Thoracic aorta (tissue), 2 donors: ENCODE data around the gene GPR63. TPM values are rescaled to one million over a fixed set of nuclear protein-coding genes. Genes with fewer than 3 reads are reported as not detected.

Source experiments
- ATAC-seq: fragments of 150-250 bp; one replicate; pipeline ENCODE4 v1.8.0; 2017; ENCODE audit warnings: low read depth; ENCODE audit not compliant: insufficient number of reproducible peaks, low FRiP score
- DNase-seq: peaks from one replicate; pipeline ENCODE4 v3.0.0-alpha.2; 2020; ENCODE audit warnings: low spot score
- H3K27ac ChIP-seq, 2 donors: fragments of 200-600 bp; sonication (generic); 1 replicate in 1 of 2; 2 replicates in 1 of 2; pipeline ENCODE4 v1.5.1; 2016; ENCODE audit warnings: mild to moderate bottlenecking in 2 of 2, moderate library complexity in 2 of 2
- H3K27me3 ChIP-seq: fragments of 200-600 bp; sonication (generic); replicated peaks from 2 replicates; pipeline ENCODE4 v1.6.0; 2016; ENCODE audit warnings: mild to moderate bottlenecking; ENCODE audit not compliant: insufficient read depth
- H3K36me3 ChIP-seq: fragments of 200-600 bp; sonication (generic); one replicate; pipeline ENCODE4 v1.5.1; 2016
- H3K4me1 ChIP-seq, 2 donors: fragments of 200-600 bp; sonication (generic); 1 replicate in 1 of 2; 2 replicates in 1 of 2; pipeline versions ENCODE4 v1.5.1 to v1.6.0; 2016; ENCODE audit warnings: low read depth in 2 of 2, mild to moderate bottlenecking in 1 of 2; ENCODE audit not compliant: control insufficient read depth in 1 of 2
- H3K4me3 ChIP-seq: fragments of 200-600 bp; sonication (generic); 2 replicates; pipeline ENCODE4 v1.5.1; 2016; ENCODE audit warnings: mild to moderate bottlenecking
- H3K9me3 ChIP-seq: fragments of 200-600 bp; sonication (generic); 2 replicates; pipeline ENCODE4 v1.5.1; 2016
- CTCF ChIP-seq: fragments of 200-600 bp; sonication (generic); IDR thresholded peaks from one replicate; pipeline ENCODE4 v1.5.1; 2019; ENCODE audit warnings: antibody characterized with exemption
- total RNA-seq, 2 donors: library from RNA; depleted of rRNA; stranded (reverse); fragments of >200 nt; gene quantifications; one replicate each; pipeline versions ENCODE4 v1.1.0 to v1.2.3, GENCODE V29; 2016

The GPR63 gene
- total RNA-seq, 2 donors from 2014 or later, result 0.99 to 3.4 TPM

GRCh38 chr6:96856856-96857255 is 19.6 kb upstream of the GPR63 start:
- Histone ChIP-seq H3K9me3 (no peaks in the 10 kb centered on the region), H3K27me3 (no peaks in the 10 kb centered on the region), H3K4me1 (no peaks in the 10 kb centered on the region), H3K27ac (no peak overlapping the region), H3K36me3 (no peaks in the 10 kb centered on the region), H3K4me3 (no peak overlapping the region)
- DNase-seq (no peak), ATAC-seq (no peak)
- TF ChIP-seq CTCF, result no peak

- H3K4me3 ChIP-seq, result no peak overlapping the region
- H3K36me3 ChIP-seq, result no peaks in the 10 kb centered on the region
- H3K27ac ChIP-seq, result no peak overlapping the region
- no peaks in the 10 kb centered on the region for H3K9me3 ChIP-seq
- no peaks in the 10 kb centered on the region for H3K4me1 ChIP-seq
- no peaks in the 10 kb centered on the region for H3K27me3 ChIP-seq
- no peak for ATAC-seq
- no peak for TF ChIP-seq CTCF
- no peak for DNase-seq
Observed at GRCh38 chr6:96853083-96853482, 15.8 kb upstream of the GPR63 start.

- TF ChIP-seq CTCF, result no peak
- no peak for DNase-seq
- ATAC-seq, result no peak
Observed at GRCh38 chr6:96852605-96853004, 15.3 kb upstream of the GPR63 start.

GRCh38 chr6:96851858-96852257 is 14.6 kb upstream of the GPR63 start:
- Histone ChIP-seq H3K4me1 (no peaks in the 10 kb centered on the region), H3K27me3 (no peaks in the 10 kb centered on the region), H3K27ac (no peak overlapping the region), H3K9me3 (peaks cover 5% of the 10 kb centered on the region), H3K36me3 (no peaks in the 10 kb centered on the region), H3K4me3 (no peak overlapping the region)
- DNase-seq (no peak), ATAC-seq (no peak)
- no peak for TF ChIP-seq CTCF

More at GRCh38 chr6:96852605-96853004, 15.3 kb upstream of the GPR63 start:
- H3K9me3 ChIP-seq, result peaks cover 2% of the 10 kb centered on the region
- no peak overlapping the region for H3K27ac ChIP-seq
- no peaks in the 10 kb centered on the region for H3K27me3 ChIP-seq
- no peak overlapping the region for H3K4me3 ChIP-seq
- H3K4me1 ChIP-seq, result no peaks in the 10 kb centered on the region
- H3K36me3 ChIP-seq, result no peaks in the 10 kb centered on the region

GRCh38 chr6:96849615-96850014 is 12.3 kb upstream of the GPR63 start:
- ATAC-seq, result no peak
- Histone ChIP-seq H3K27me3 (no peaks in the 10 kb centered on the region), H3K27ac (no peak overlapping the region), H3K4me1 (no peaks in the 10 kb centered on the region), H3K9me3 (peaks cover 12% of the 10 kb centered on the region), H3K4me3 (no peak overlapping the region), H3K36me3 (no peaks in the 10 kb centered on the region)
- no peak for DNase-seq
- no peak for TF ChIP-seq CTCF
